GM18951 (cell line): ENCODE results near the gene MARCHF3.
"Not testable (repeated sequence)": the region's sequence is repeated elsewhere in the genome, so short reads cannot be mapped to it uniquely, and the experiment has no call there.

Experiments used
- POLR2A ChIP-seq: IDR thresholded peaks from 4 replicates; pipeline ENCODE4 v1.6.1; 2011; ENCODE audit warnings: mild to moderate bottlenecking; ENCODE audit not compliant: insufficient read length, insufficient read depth; ENCODE audit errors: extremely low read depth
- in situ Hi-C: fragments of 300-500 bp; cut with MboI; formaldehyde crosslinking; loops from one replicate; pipeline ENCODE4 v1.12.0; 2022; ENCODE audit warnings: low sequenced_read_pairs, mixed read lengths, inconsistent platforms; ENCODE audit not compliant: unreplicated experiment

MARCHF3 gene

GRCh38 chr5:126866851-126867636 is 163.3 kb downstream of the MARCHF3 start:
- TF ChIP-seq POLR2A: no peak
- in situ Hi-C loops: no loop called here

- in situ Hi-C loops: no loop called here
- TF ChIP-seq POLR2A: no peak
Measured at GRCh38 chr5:126865299-126865698, 165.1 kb downstream of the MARCHF3 start.

GRCh38 chr5:126864042-126864688 is 166.2 kb downstream of the MARCHF3 start:
- no peak for TF ChIP-seq POLR2A
- in situ Hi-C loops: no loop called here

GRCh38 chr5:126863402-126863801 is 167.0 kb downstream of the MARCHF3 start:
- in situ Hi-C loops: no loop called here
- TF ChIP-seq POLR2A: no peak

DNA sequence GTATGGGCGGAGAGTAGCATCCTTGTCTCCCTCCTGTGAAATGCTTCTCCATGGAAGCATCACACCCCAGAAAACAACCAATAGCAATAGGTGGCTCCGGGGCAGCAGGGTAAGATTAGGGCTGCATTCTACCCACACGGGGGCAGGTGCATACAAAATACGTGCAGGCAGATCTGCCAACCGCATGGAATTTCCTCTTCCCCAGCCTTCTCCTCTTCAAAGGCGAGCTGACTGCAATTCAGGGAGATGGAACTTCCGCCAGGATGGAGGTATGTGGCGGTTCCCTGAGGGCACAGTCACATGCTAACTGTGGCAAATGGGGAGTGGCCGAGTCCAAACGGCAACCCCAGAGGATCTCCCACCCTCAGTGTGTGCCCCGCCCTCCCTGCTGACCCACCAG is 171.9 kb downstream of the MARCHF3 start:
- in situ Hi-C loops: no loop called here

DNA sequence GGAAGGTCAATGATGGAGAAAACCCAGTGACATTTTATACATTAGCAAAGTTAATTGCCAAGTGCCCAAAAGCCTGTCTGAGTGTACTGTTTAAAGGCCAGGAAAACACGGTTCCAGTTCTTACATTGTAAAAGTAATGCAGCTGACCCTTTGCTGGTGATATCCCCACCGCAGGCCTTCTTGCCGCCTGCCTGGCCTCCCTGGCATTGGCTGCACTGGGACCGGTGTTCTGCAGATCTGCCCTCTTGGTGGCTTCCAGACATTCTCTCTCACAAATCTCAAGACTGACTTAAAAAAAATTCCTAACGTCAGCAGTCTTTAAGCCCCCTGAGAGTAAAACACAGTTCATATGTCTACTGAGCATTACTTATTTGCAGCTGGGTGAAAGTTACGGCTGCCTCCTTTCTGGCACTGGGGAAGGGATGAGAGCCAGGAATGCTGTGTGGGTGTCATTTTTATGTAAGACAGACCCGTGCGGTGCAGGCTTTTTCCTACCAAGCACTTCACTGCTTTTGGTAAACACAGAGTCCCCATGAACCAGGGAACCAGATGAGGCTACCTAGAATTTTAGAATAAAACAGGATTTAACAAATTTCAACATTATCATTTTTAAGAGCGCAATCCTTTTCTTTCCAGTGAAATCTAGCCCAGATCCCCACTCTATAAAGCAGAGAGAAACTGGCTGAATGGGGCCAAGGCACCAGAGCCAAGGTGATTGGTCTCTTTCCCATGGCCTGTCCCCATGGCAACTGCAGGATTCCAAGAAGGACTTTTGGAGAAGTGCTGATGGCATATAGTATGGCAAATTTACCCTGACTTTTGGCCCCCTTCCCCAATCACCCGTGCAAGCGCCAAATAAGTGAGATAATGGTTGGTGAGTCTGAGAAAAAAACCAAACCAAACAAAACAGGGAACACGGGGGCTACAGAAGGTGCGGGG is 172.6 kb downstream of the MARCHF3 start:
- in situ Hi-C loops: no loop called here
- TF ChIP-seq POLR2A: no peak

More for the DNA sequence above, 171.9 kb downstream of the MARCHF3 start:
- no peak for TF ChIP-seq POLR2A

- in situ Hi-C loops: no loop called here
- TF ChIP-seq POLR2A: no peak
Measured at GRCh38 chr5:126855266-126855665, 175.1 kb downstream of the MARCHF3 start.

- in situ Hi-C loops: no loop called here
- no peak for TF ChIP-seq POLR2A
Measured at GRCh38 chr5:126854526-126855110, 175.7 kb downstream of the MARCHF3 start.

GRCh38 chr5:126853541-126854307 is 176.6 kb downstream of the MARCHF3 start:
- in situ Hi-C loops: not testable (repeated sequence)

- no peak for TF ChIP-seq POLR2A
- in situ Hi-C loops: no loop called here
Measured at GRCh38 chr5:126852841-126853271, 177.5 kb downstream of the MARCHF3 start.

- no peak for TF ChIP-seq POLR2A
- in situ Hi-C loops: no loop called here
Measured at GRCh38 chr5:126852091-126852571, 178.2 kb downstream of the MARCHF3 start.

GRCh38 chr5:126851501-126852011 is 178.8 kb downstream of the MARCHF3 start:
- no peak for TF ChIP-seq POLR2A
- in situ Hi-C loops: no loop called here

- in situ Hi-C loops: no loop called here
- TF ChIP-seq POLR2A: no peak
Measured at GRCh38 chr5:126849101-126849678, 181.2 kb downstream of the MARCHF3 start.
